IMR-90 (cell line): Measurements from ENCODE around the gene MITD1. TPM values are rescaled to one million over a fixed set of nuclear protein-coding genes. Genes with fewer than 3 reads are reported as not detected.

Experiments
- ATAC-seq: fragments of 200-7000 bp; cut with Tn5 transposase; 2 replicates; pipeline ENCODE4 v1.9.1; 2020; ENCODE audit warnings: low read depth, mild to moderate bottlenecking, moderate library complexity
- BruUV-seq: library from RNA; stranded (reverse); fragments of 400-500 nt; replicated peaks from 2 replicates; lab custom pipeline; 2021; lab: Mats Ljungman, UMichigan
- CTCF ChIA-PET: fragments of 300-600 bp; formaldehyde crosslinking; extraction: SDS; loops from one replicate; lab custom pipeline; 2021; ENCODE audit warnings: antibody characterized with exemption; lab: Yijun Ruan, JAX
- POLR2A ChIA-PET: fragments of 300-600 bp; sonication (Branson Sonifier 250); formaldehyde crosslinking; loops from one replicate; lab custom pipeline; 2022; ENCODE audit warnings: antibody characterized with exemption; ENCODE audit not compliant: unreplicated experiment; lab: Charles Lee
- DNase-seq: peaks from one replicate; pipeline ENCODE4 v3.0.0; 2013
- H2AFZ ChIP-seq: replicated peaks from 2 replicates; pipeline ENCODE3; 2013; ENCODE audit warnings: low read length, mild to moderate bottlenecking; ENCODE audit not compliant: poor library complexity
- H2AK5ac ChIP-seq: 2 replicates; pipeline ENCODE4 v1.6.1; 2013; ENCODE audit warnings: low read depth, low read length, inconsistent platforms
- H2AK9ac ChIP-seq: replicated peaks from 2 replicates; pipeline ENCODE3; 2013; ENCODE audit warnings: mild to moderate bottlenecking, low read depth, low read length, moderate library complexity; ENCODE audit not compliant: poor library complexity
- H2BK120ac ChIP-seq: 2 replicates; pipeline ENCODE4 v1.6.1; 2013; ENCODE audit warnings: low read depth, low read length, inconsistent platforms
- H2BK15ac ChIP-seq: 3 replicates; pipeline ENCODE4 v1.6.1; 2013; ENCODE audit warnings: low read depth, low read length, inconsistent platforms
- H2BK20ac ChIP-seq: 2 replicates; pipeline ENCODE4 v1.6.1; 2013; ENCODE audit warnings: low read depth, mild to moderate bottlenecking, inconsistent platforms, low read length, moderate library complexity
- H2BK5ac ChIP-seq: 2 replicates; pipeline ENCODE4 v1.6.1; 2013; ENCODE audit warnings: mild to moderate bottlenecking, low read depth, low read length, inconsistent platforms; ENCODE audit not compliant: poor library complexity, severe bottlenecking
- H3K14ac ChIP-seq: replicated peaks from 2 replicates; pipeline ENCODE4 v1.6.1; 2013; ENCODE audit warnings: low read depth, low read length, inconsistent platforms
- H3K18ac ChIP-seq: 2 replicates; pipeline ENCODE4 v1.6.1; 2013; ENCODE audit warnings: low read depth, low read length, control low read depth
- H3K23ac ChIP-seq: 2 replicates; pipeline ENCODE4 v1.6.1; 2013; ENCODE audit warnings: low read depth, low read length, inconsistent platforms
- H3K27ac ChIP-seq: 2 replicates; pipeline ENCODE4 v1.5.1; 2013; ENCODE audit warnings: mild to moderate bottlenecking, control low read depth, low read length; ENCODE audit not compliant: insufficient read depth
- H3K27me3 ChIP-seq: 2 replicates; pipeline ENCODE4 v1.6.1; 2013; ENCODE audit warnings: low read length; ENCODE audit not compliant: control insufficient read depth, insufficient read depth
- H3K36me3 ChIP-seq: 2 replicates; pipeline ENCODE4 v1.6.1; 2013; ENCODE audit warnings: low read length, mixed read lengths; ENCODE audit not compliant: control insufficient read depth, insufficient read depth
- H3K4ac ChIP-seq: 2 replicates; pipeline ENCODE4 v1.6.1; 2013; ENCODE audit warnings: low read depth, low read length, inconsistent platforms
- H3K4me1 ChIP-seq: 2 replicates; pipeline ENCODE4 v1.6.1; 2013; ENCODE audit warnings: low read length, mixed read lengths; ENCODE audit not compliant: control insufficient read depth, insufficient read depth
- H3K4me2 ChIP-seq: 2 replicates; pipeline ENCODE4 v1.6.1; 2013; ENCODE audit warnings: low read depth, mild to moderate bottlenecking, control low read depth, low read length, moderate library complexity
- H3K4me3 ChIP-seq: 2 replicates; pipeline ENCODE4 v1.5.1; 2013; ENCODE audit warnings: low read depth, mild to moderate bottlenecking, control low read depth, low read length, moderate library complexity; ENCODE audit not compliant: insufficient read depth
- H3K56ac ChIP-seq: 2 replicates; pipeline ENCODE4 v1.6.1; 2013; ENCODE audit warnings: low read length, inconsistent platforms; ENCODE audit not compliant: insufficient read depth; ENCODE audit errors: extremely low read depth
- H3K79me1 ChIP-seq, 2 experiments: 2 replicates each; pipeline ENCODE4 v1.6.1; 2013; ENCODE audit warnings: low read length in 2 of 2, inconsistent platforms in 1 of 2, low read depth in 1 of 2
- H3K9ac ChIP-seq: 2 replicates; pipeline ENCODE4 v1.6.1; 2013; ENCODE audit warnings: low read depth, low read length, control low read depth
- H3K9me1 ChIP-seq: 2 replicates; pipeline ENCODE4 v1.6.1; 2013; ENCODE audit warnings: low read length, inconsistent platforms; ENCODE audit not compliant: insufficient read depth
- H3K9me3 ChIP-seq: 2 replicates; pipeline ENCODE4 v1.6.1; 2013; ENCODE audit warnings: low read length; ENCODE audit not compliant: control insufficient read depth, insufficient read depth
- H4K20me1 ChIP-seq: 2 replicates; pipeline ENCODE4 v1.6.1; 2013; ENCODE audit warnings: low read length, inconsistent platforms; ENCODE audit not compliant: insufficient read depth
- H4K5ac ChIP-seq: 2 replicates; pipeline ENCODE4 v1.6.1; 2013; ENCODE audit warnings: mild to moderate bottlenecking, low read depth, low read length, control low read depth
- H4K8ac ChIP-seq, 2 experiments: 2 replicates each; pipeline ENCODE4 v1.6.1; 2013; ENCODE audit warnings: low read depth in 2 of 2, low read length in 2 of 2, control low read depth in 1 of 2, inconsistent platforms in 1 of 2
- H4K91ac ChIP-seq: 2 replicates; pipeline ENCODE4 v1.6.1; 2013; ENCODE audit warnings: low read depth, low read length, inconsistent platforms; ENCODE audit not compliant: insufficient read depth
- BHLHE40 ChIP-seq: fragments of 150-350 bp; IDR thresholded peaks from 2 replicates; pipeline ENCODE4 v1.6.1; 2016; ENCODE audit warnings: mild to moderate bottlenecking, low read depth, low read length
- CEBPB ChIP-seq: IDR thresholded peaks from 2 replicates; pipeline ENCODE4 v1.6.1; 2012; ENCODE audit warnings: low read depth, low read length, improper control_type of control experiment
- CHD1 ChIP-seq: IDR thresholded peaks from 2 replicates; pipeline ENCODE4 v1.6.1; 2012; ENCODE audit warnings: low read depth, low read length, improper control_type of control experiment
- CTCF ChIP-seq: conservative IDR thresholded peaks from 2 replicates; pipeline ENCODE4 v1.5.1; 2012; ENCODE audit warnings: mild to moderate bottlenecking, low read depth, low read length, improper control_type of control experiment
- ELK1 ChIP-seq: fragments of 150-350 bp; IDR thresholded peaks from 2 replicates; pipeline ENCODE4 v1.6.1; 2016; ENCODE audit warnings: low read depth, mild to moderate bottlenecking, low read length, moderate library complexity, borderline replicate concordance
- FOS ChIP-seq: fragments of 150-350 bp; IDR thresholded peaks from 2 replicates; pipeline ENCODE4 v1.6.1; 2016; ENCODE audit warnings: low read depth, low read length
- MAFK ChIP-seq: IDR thresholded peaks from 2 replicates; pipeline ENCODE4 v1.6.1; 2012; ENCODE audit warnings: low read depth, low read length, improper control_type of control experiment
- MAZ ChIP-seq: IDR thresholded peaks from 2 replicates; pipeline ENCODE4 v1.6.1; 2012; ENCODE audit warnings: low read depth, mild to moderate bottlenecking, low read length, improper control_type of control experiment, moderate library complexity, borderline replicate concordance
- MXI1 ChIP-seq: IDR thresholded peaks from 2 replicates; pipeline ENCODE4 v1.6.1; 2012; ENCODE audit warnings: low read depth, mild to moderate bottlenecking, low read length, moderate library complexity, borderline replicate concordance
- NFE2L2 ChIP-seq: fragments of 150-350 bp; IDR thresholded peaks from 2 replicates; pipeline ENCODE4 v1.6.1; 2016; ENCODE audit warnings: low read depth, mild to moderate bottlenecking, low read length
- POLR2A ChIP-seq: IDR thresholded peaks from 2 replicates; pipeline ENCODE4 v1.6.1; 2012; ENCODE audit warnings: mild to moderate bottlenecking, low read depth, low read length
- RAD21 ChIP-seq: IDR thresholded peaks from 2 replicates; pipeline ENCODE4 v1.6.1; 2012; ENCODE audit warnings: low read length, improper control_type of control experiment
- RCOR1 ChIP-seq: IDR thresholded peaks from 2 replicates; pipeline ENCODE4 v1.6.1; 2012; ENCODE audit warnings: mild to moderate bottlenecking, low read length, improper control_type of control experiment; ENCODE audit not compliant: insufficient replicate concordance
- RFX5 ChIP-seq: IDR thresholded peaks from 2 replicates; pipeline ENCODE4 v1.8.0; 2012; ENCODE audit warnings: low read depth, mild to moderate bottlenecking, low read length, moderate library complexity
- SMC3 ChIP-seq: fragments of 150-350 bp; IDR thresholded peaks from 2 replicates; pipeline ENCODE4 v1.6.1; 2016; ENCODE audit warnings: low read depth, mild to moderate bottlenecking, antibody characterized with exemption, low read length, moderate library complexity
- WGBS, 2 experiments: methylation state at CpG; one replicate each; pipeline versions ENCODE4 v1.1.5 to v1.1.7; 2013; ENCODE audit warnings: missing lambda C conversion rate in 2 of 2; ENCODE audit not compliant: insufficient read length in 1 of 2; ENCODE audit errors: extremely low coverage in 2 of 2; 5-methylcytosine and 5-hydroxymethylcytosine counted together
- dilution Hi-C: fragments of 300-500 bp; cut with HindIII; formaldehyde crosslinking; loops from one replicate; pipeline ENCODE4 v1.14.3; 2018; ENCODE audit warnings: low sequenced_read_pairs; ENCODE audit not compliant: unreplicated experiment
- in situ Hi-C: fragments of 300-500 bp; cut with MboI; formaldehyde crosslinking; loops from 3 replicates; pipeline ENCODE4 v1.14.3; 2019; ENCODE audit warnings: low sequenced_read_pairs, inconsistent platforms, mixed read lengths
- intact Hi-C: fragments of 100-400 bp; cut with micrococcal nuclease; formaldehyde crosslinking; loops from 2 replicates; pipeline ENCODE4 v1.10.0; 2022
- polyA plus RNA-seq, 3 experiments: library from polyadenylated mRNA; depleted of rRNA; stranded (reverse); fragments of >200 nt; gene quantifications; 2 replicates each; pipeline ENCODE4 v1.2.3, GENCODE V29; 2012; ENCODE audit warnings: low replicate concordance in 1 of 3
- total RNA-seq: library from RNA; depleted of rRNA; stranded (reverse); fragments of >200 nt; gene quantifications from 2 replicates; pipeline ENCODE4 v1.2.3, GENCODE V29; 2012
- TF ChIP-seq, protein P1 (sequence below): fragments of 150-350 bp; IDR thresholded peaks from 2 replicates; pipeline ENCODE4 v1.6.1; 2017; ENCODE audit warnings: mild to moderate bottlenecking, antibody characterized with exemption, low read length, low read depth

The MITD1 gene
- total and polyA plus RNA-seq, 2 of the 4 experiments (the other 2 are of a cell fraction), result 4.3 to 18.7 TPM

DNA sequence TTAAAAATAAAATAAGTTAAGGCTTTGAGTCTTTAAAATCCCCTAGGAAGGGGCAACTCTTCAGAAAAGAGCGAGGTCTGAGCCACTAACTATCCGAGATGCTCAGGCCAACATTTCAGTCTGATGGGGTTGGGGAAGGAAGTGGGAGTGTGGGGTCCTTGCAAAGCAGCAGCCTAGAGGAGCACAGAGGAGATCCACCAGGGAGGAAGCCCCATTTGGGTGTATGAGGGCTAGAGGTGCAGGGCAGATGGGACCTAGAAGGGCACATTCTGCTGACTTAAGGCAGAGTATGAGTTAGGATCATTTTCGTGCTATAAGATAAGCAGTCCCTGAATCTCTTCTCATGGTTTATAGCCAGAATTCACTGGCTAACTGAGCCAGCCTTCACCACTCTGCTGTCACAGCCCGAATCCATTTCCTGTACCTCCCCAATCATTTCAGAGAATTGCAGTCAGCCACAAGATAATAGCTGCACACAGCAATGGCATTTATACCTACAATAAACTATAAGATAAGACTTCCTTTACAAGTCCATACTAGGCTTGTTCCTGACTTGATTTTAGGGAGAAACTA lies 37.2 kb upstream of the MITD1 start:
- H2BK5ac ChIP-seq, result no peak overlapping the region
- H3K18ac ChIP-seq, result no peak overlapping the region
- H3K4ac ChIP-seq, result no peak overlapping the region
- no peak overlapping the region for H3K56ac ChIP-seq
- no peak overlapping the region for H3K9ac ChIP-seq
- no peaks in the 10 kb centered on the region for H3K79me1 ChIP-seq
- WGBS, 2 experiments, result 86% methylated on average over 2 of the region's 4 CpGs; no CpG with 5 or more reads in 1 of the 2 experiments
- no peaks in the 10 kb centered on the region for H3K9me1 ChIP-seq
- no peak overlapping the region for H3K14ac ChIP-seq
- H3K4me1 ChIP-seq, result no peaks in the 10 kb centered on the region
- no peak overlapping the region for H2BK120ac ChIP-seq
- no peak overlapping the region for H2BK15ac ChIP-seq
- no peaks in the 10 kb centered on the region for H3K36me3 ChIP-seq
- no peaks in the 10 kb centered on the region for H3K9me3 ChIP-seq
- H3K27ac ChIP-seq, result no peak overlapping the region
- no peak overlapping the region for H2AK9ac ChIP-seq
- no peak overlapping the region for H2BK20ac ChIP-seq
- H4K5ac ChIP-seq, result no peak overlapping the region
- no peak overlapping the region for H4K8ac ChIP-seq
- in situ Hi-C loops (no loop called here), dilution Hi-C loops (no loop called here), intact Hi-C loops (no loop called here)
- H2AFZ ChIP-seq, result no peak overlapping the region
- no peak overlapping the region for H4K91ac ChIP-seq
- no TSS peak for BruUV-seq
- ChIA-PET POLR2A (no interaction called here), CTCF (no interaction called here)
- ATAC-seq (no peak), DNase-seq (peak; percentile 2)
- H3K4me2 ChIP-seq, result no peak overlapping the region
- H3K4me3 ChIP-seq, result no peak overlapping the region
- TF ChIP-seq BHLHE40 (no peak), CTCF (no peak), NFE2L2 (no peak), MXI1 (no peak), CEBPB (no peak), FOS (no peak), CHD1 (no peak), SMC3 (no peak), RCOR1 (no peak), POLR2A (no peak), ELK1 (no peak), MAZ (no peak), MAFK (no peak), RAD21 (no peak), RFX5 (no peak)
- TF ChIP-seq, protein P1, sequence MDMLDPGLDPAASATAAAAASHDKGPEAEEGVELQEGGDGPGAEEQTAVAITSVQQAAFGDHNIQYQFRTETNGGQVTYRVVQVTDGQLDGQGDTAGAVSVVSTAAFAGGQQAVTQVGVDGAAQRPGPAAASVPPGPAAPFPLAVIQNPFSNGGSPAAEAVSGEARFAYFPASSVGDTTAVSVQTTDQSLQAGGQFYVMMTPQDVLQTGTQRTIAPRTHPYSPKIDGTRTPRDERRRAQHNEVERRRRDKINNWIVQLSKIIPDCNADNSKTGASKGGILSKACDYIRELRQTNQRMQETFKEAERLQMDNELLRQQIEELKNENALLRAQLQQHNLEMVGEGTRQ, result no peak
- no peak overlapping the region for H2AK5ac ChIP-seq
- no peaks in the 10 kb centered on the region for H4K20me1 ChIP-seq
- H3K27me3 ChIP-seq, result no peaks in the 10 kb centered on the region
- H3K23ac ChIP-seq, result no peak overlapping the region
